HepG2 (cell line): ENCODE data around the gene ZBTB37. TPM values are rescaled to one million over a fixed set of nuclear protein-coding genes. Genes with fewer than 3 reads are reported as not detected.
A peak's percentile ranks its signal among the peaks of the same experiment; 100 is the strongest.

Source experiments
- BRD4 ChIP-seq: sonication (generic); formaldehyde crosslinking; IDR thresholded peaks from 2 replicates; pipeline ENCODE4 v1.4.0; 2020; ENCODE audit warnings: missing genetic modification reagents
- CENPX ChIP-seq: sonication (generic); formaldehyde crosslinking; IDR thresholded peaks from 2 replicates; pipeline ENCODE4 v1.9.0; 2021; ENCODE audit warnings: mild to moderate bottlenecking, missing genetic modification reagents, moderate library complexity
- GABPB1 ChIP-seq: IDR thresholded peaks from 2 replicates; pipeline ENCODE4 v1.6.1; 2016; ENCODE audit warnings: mild to moderate bottlenecking, missing genetic modification reagents, moderate library complexity, missing compliant biosample characterization
- GPN1 ChIP-seq: sonication (generic); formaldehyde crosslinking; IDR thresholded peaks from 2 replicates; pipeline ENCODE4 v1.5.1; 2020; ENCODE audit warnings: missing genetic modification reagents, borderline replicate concordance
- KLF15 ChIP-seq: sonication (generic); formaldehyde crosslinking; IDR thresholded peaks from 2 replicates; pipeline ENCODE4 v1.8.1; 2023; ENCODE audit warnings: borderline replicate concordance, mild to moderate bottlenecking, inconsistent platforms, missing genetic modification reagents, mixed read lengths
- MAFF ChIP-seq: IDR thresholded peaks from 2 replicates; pipeline ENCODE4 v1.6.1; 2011; ENCODE audit warnings: low read depth, low read length, improper control_type of control experiment
- NCOA2 ChIP-seq: sonication (generic); formaldehyde crosslinking; IDR thresholded peaks from 2 replicates; pipeline ENCODE4 v1.8.0; 2022; ENCODE audit warnings: inconsistent platforms
- NFYB ChIP-seq: sonication (generic); formaldehyde crosslinking; IDR thresholded peaks from 2 replicates; pipeline ENCODE4 v1.4.0; 2020; ENCODE audit warnings: missing genetic modification reagents
- NR3C1 ChIP-seq: sonication (generic); formaldehyde crosslinking; IDR thresholded peaks from 2 replicates; pipeline ENCODE4 v1.4.0; 2020; ENCODE audit warnings: missing genetic modification reagents
- RAD21 ChIP-seq: fragments of 450-650 bp; formaldehyde crosslinking; IDR thresholded peaks from 2 replicates; pipeline ENCODE4 v1.5.0; 2020; ENCODE audit warnings: mild to moderate bottlenecking
- ZBTB20 ChIP-seq: sonication (generic); formaldehyde crosslinking; IDR thresholded peaks from 2 replicates; pipeline ENCODE4 v1.8.1; 2023; ENCODE audit warnings: missing genetic modification reagents, low read depth, mild to moderate bottlenecking, borderline replicate concordance
- ZFYVE20 ChIP-seq: sonication (generic); formaldehyde crosslinking; IDR thresholded peaks from 2 replicates; pipeline ENCODE4 v1.8.0; 2023; ENCODE audit warnings: low read depth, mild to moderate bottlenecking, moderate library complexity, missing genetic modification reagents, borderline replicate concordance
- ZNF230 ChIP-seq: sonication (generic); formaldehyde crosslinking; IDR thresholded peaks from 2 replicates; pipeline ENCODE4 v1.4.0; 2020; ENCODE audit warnings: mild to moderate bottlenecking, missing genetic modification reagents
- ZNF235 ChIP-seq: sonication (generic); formaldehyde crosslinking; IDR thresholded peaks from 2 replicates; pipeline ENCODE4 v1.8.1; 2023; ENCODE audit warnings: mild to moderate bottlenecking, missing genetic modification reagents, borderline replicate concordance
- ZNF317 ChIP-seq: sonication (generic); formaldehyde crosslinking; IDR thresholded peaks from 2 replicates; pipeline ENCODE4 v1.5.0; 2020; ENCODE audit warnings: mild to moderate bottlenecking, missing genetic modification reagents
- polyA plus RNA-seq, 8 experiments: library from polyadenylated mRNA; depleted of rRNA in 3 of 8; stranded (reverse) in 7 of 8; unstranded in 1 of 8; fragments of >200 nt; fragmentation: Illumina TruSeq in 4 of 8; extraction: Trizol in 4 of 8; gene quantifications; 2 replicates each; pipeline versions ENCODE4 v1.2.1 to v1.2.3, GENCODE V29; 2011 to 2016; ENCODE audit warnings: low read depth in 4 of 8, missing spikeins in 1 of 8, mixed read lengths in 1 of 8; ENCODE audit not compliant: insufficient read depth in 1 of 8
- total RNA-seq, 5 experiments: library from RNA; depleted of rRNA; stranded (reverse); fragments of >200 nt; fragmentation: Illumina TruSeq; extraction: Trizol; gene quantifications; 2 replicates each; pipeline ENCODE4 v1.2.3, GENCODE V29; 2016; ENCODE audit warnings: low read depth in 1 of 5
- TF ChIP-seq, protein P1 (sequence below): sonication (generic); formaldehyde crosslinking; IDR thresholded peaks from 2 replicates; pipeline ENCODE4 v1.5.0; 2020; ENCODE audit warnings: mild to moderate bottlenecking, missing genetic modification reagents
- TF ChIP-seq, protein P2 (sequence below): sonication (generic); formaldehyde crosslinking; IDR thresholded peaks from 2 replicates; pipeline ENCODE4 v1.8.1; 2022; ENCODE audit warnings: low read depth, mild to moderate bottlenecking, missing genetic modification reagents
- TF ChIP-seq, protein P3 (sequence below), 2 experiments: fragments of 450-650 bp in 1 of 2; sonication (generic) in 1 of 2; formaldehyde crosslinking; IDR thresholded peaks; 2 replicates each; pipeline versions ENCODE4 v1.5.0 to v1.8.0; 2020 to 2022; ENCODE audit warnings: mild to moderate bottlenecking in 1 of 2, missing genetic modification reagents in 1 of 2
- TF ChIP-seq, protein P4 (sequence below): sonication (generic); formaldehyde crosslinking; conservative IDR thresholded peaks from 2 replicates; pipeline ENCODE4 v1.5.0; 2020; ENCODE audit warnings: missing genetic modification reagents
- TF ChIP-seq, protein P5 (sequence below): sonication (generic); formaldehyde crosslinking; IDR thresholded peaks from 2 replicates; pipeline ENCODE4 v1.5.0; 2020; ENCODE audit warnings: missing genetic modification reagents

Gene ZBTB37
- total and polyA plus RNA-seq, 2 of the 13 experiments (the other 11 are each of a cell fraction or from before 2014, with no cell fraction given): 2.6 to 7.7 TPM

DNA sequence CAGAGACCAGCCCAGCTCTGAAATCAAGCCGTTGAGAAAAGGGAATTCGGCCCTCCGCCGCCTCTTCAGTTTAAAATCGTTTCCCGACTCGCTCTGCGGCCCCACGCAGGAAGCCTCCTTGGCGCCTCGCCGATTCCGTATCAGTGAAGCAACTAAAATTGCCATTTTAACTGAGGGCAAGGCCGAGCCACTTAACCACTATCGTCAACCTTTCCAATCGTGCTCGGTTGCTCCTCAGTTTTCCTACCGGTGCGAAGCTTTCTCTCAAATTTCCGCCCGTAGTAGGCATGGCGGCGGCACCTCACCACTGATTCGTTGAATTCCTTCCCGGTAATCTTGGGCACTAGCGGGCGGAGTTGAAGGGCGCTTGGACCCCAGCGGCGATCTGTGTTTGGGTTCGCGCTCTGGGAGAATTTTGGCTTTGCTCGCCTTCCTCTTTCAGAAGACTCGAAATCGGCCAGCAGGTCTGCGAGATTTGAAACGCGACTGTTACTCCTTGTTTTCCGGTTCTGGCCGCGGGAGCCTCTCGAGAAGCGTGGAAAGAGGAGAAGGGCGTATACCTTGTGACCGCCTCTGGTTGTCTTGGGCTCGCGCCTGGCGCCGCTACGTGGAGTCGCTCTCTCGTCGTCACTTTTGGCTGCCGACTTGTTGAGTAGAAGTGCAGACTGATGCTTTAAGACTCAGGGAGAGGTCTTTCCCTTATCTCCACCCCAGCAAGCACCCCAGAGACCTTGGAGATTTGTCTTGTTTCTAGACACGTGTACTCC, 43.7 kb upstream of the ZBTB37 start, which contains the start of the genes CENPL and DARS2 (continued):
- TF ChIP-seq, protein P1, sequence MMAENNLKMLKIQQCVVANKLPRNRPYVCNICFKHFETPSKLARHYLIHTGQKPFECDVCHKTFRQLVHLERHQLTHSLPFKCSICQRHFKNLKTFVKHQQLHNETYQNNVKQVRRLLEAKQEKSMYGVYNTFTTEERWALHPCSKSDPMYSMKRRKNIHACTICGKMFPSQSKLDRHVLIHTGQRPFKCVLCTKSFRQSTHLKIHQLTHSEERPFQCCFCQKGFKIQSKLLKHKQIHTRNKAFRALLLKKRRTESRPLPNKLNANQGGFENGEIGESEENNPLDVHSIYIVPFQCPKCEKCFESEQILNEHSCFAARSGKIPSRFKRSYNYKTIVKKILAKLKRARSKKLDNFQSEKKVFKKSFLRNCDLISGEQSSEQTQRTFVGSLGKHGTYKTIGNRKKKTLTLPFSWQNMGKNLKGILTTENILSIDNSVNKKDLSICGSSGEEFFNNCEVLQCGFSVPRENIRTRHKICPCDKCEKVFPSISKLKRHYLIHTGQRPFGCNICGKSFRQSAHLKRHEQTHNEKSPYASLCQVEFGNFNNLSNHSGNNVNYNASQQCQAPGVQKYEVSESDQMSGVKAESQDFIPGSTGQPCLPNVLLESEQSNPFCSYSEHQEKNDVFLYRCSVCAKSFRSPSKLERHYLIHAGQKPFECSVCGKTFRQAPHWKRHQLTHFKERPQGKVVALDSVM (CRISPR knock-in tag): no peak
- TF ChIP-seq NR3C1 (no peak), RAD21 (CRISPR knock-in tag) (no peak), GPN1 (no peak), ZNF317 (CRISPR knock-in tag) (0 out of 2 replicates have a peak, but pooled peaks have one; percentile 32), ZNF230 (CRISPR knock-in tag) (0 out of 2 replicates have a peak, but pooled peaks have one; percentile 45), BRD4 (CRISPR knock-in tag) (0 out of 2 replicates have a peak, but pooled peaks have one; percentile 50), ZNF235 (CRISPR knock-in tag) (no peak), NCOA2 (CRISPR knock-in tag) (no peak), NFYB (CRISPR knock-in tag) (peak; percentile 81), ZBTB20 (no peak), CENPX (no peak), ZFYVE20 (CRISPR knock-in tag) (no peak), KLF15 (CRISPR knock-in tag) (no peak), MAFF (no peak), GABPB1 (peak; percentile 96)
- TF ChIP-seq, protein P2, sequence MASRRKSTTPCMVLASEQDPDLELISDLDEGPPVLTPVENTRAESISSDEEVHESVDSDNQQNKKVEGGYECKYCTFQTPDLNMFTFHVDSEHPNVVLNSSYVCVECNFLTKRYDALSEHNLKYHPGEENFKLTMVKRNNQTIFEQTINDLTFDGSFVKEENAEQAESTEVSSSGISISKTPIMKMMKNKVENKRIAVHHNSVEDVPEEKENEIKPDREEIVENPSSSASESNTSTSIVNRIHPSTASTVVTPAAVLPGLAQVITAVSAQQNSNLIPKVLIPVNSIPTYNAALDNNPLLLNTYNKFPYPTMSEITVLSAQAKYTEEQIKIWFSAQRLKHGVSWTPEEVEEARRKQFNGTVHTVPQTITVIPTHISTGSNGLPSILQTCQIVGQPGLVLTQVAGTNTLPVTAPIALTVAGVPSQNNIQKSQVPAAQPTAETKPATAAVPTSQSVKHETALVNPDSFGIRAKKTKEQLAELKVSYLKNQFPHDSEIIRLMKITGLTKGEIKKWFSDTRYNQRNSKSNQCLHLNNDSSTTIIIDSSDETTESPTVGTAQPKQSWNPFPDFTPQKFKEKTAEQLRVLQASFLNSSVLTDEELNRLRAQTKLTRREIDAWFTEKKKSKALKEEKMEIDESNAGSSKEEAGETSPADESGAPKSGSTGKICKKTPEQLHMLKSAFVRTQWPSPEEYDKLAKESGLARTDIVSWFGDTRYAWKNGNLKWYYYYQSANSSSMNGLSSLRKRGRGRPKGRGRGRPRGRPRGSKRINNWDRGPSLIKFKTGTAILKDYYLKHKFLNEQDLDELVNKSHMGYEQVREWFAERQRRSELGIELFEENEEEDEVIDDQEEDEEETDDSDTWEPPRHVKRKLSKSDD (CRISPR knock-in tag): peak; percentile 86; the same call in 1 of the 2 replicates
- TF ChIP-seq, protein P3, sequence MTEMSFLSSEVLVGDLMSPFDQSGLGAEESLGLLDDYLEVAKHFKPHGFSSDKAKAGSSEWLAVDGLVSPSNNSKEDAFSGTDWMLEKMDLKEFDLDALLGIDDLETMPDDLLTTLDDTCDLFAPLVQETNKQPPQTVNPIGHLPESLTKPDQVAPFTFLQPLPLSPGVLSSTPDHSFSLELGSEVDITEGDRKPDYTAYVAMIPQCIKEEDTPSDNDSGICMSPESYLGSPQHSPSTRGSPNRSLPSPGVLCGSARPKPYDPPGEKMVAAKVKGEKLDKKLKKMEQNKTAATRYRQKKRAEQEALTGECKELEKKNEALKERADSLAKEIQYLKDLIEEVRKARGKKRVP (CRISPR knock-in tag; IDR thresholded peaks at IDR 0.05): peak in 1 of 2 experiments; percentile 68; a peak in 2 of 4 replicates
- TF ChIP-seq, protein P4, sequence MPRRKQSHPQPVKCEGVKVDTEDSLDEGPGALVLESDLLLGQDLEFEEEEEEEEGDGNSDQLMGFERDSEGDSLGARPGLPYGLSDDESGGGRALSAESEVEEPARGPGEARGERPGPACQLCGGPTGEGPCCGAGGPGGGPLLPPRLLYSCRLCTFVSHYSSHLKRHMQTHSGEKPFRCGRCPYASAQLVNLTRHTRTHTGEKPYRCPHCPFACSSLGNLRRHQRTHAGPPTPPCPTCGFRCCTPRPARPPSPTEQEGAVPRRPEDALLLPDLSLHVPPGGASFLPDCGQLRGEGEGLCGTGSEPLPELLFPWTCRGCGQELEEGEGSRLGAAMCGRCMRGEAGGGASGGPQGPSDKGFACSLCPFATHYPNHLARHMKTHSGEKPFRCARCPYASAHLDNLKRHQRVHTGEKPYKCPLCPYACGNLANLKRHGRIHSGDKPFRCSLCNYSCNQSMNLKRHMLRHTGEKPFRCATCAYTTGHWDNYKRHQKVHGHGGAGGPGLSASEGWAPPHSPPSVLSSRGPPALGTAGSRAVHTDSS: no peak
- TF ChIP-seq, protein P5, sequence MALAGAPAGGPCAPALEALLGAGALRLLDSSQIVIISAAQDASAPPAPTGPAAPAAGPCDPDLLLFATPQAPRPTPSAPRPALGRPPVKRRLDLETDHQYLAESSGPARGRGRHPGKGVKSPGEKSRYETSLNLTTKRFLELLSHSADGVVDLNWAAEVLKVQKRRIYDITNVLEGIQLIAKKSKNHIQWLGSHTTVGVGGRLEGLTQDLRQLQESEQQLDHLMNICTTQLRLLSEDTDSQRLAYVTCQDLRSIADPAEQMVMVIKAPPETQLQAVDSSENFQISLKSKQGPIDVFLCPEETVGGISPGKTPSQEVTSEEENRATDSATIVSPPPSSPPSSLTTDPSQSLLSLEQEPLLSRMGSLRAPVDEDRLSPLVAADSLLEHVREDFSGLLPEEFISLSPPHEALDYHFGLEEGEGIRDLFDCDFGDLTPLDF (CRISPR knock-in tag): peak; percentile 98
